HEK293T (cell line): Measurements from ENCODE around the gene EFHC1.

Source experiments
- BHLHE40 ChIP-seq: fragments of 450-650 bp; IDR thresholded peaks from 2 replicates; pipeline ENCODE4 v1.6.1; 2016; ENCODE audit warnings: mild to moderate bottlenecking, moderate library complexity, borderline replicate concordance
- ELF4 ChIP-seq: fragments of 450-650 bp; IDR thresholded peaks from 2 replicates; pipeline ENCODE4 v1.6.1; 2017; ENCODE audit warnings: antibody characterized with exemption
- FOXA1 ChIP-seq: fragments of 450-650 bp; IDR thresholded peaks from 2 replicates; pipeline ENCODE4 v1.6.1; 2016; ENCODE audit warnings: mild to moderate bottlenecking
- FOXK2 ChIP-seq: fragments of 450-650 bp; IDR thresholded peaks from 2 replicates; pipeline ENCODE4 v1.6.1; 2016; ENCODE audit warnings: mild to moderate bottlenecking
- HDGF ChIP-seq: fragments of 450-650 bp; IDR thresholded peaks from 2 replicates; pipeline ENCODE4 v1.6.1; 2017; ENCODE audit warnings: antibody characterized with exemption, borderline replicate concordance
- LEF1 ChIP-seq: fragments of 450-650 bp; IDR thresholded peaks from 2 replicates; pipeline ENCODE4 v1.6.1; 2017; ENCODE audit warnings: mild to moderate bottlenecking, borderline replicate concordance
- NFRKB ChIP-seq: fragments of 450-650 bp; IDR thresholded peaks from 2 replicates; pipeline ENCODE4 v1.6.1; 2016; ENCODE audit warnings: mild to moderate bottlenecking, moderate library complexity
- SP1 ChIP-seq: fragments of 450-650 bp; IDR thresholded peaks from 2 replicates; pipeline ENCODE4 v1.6.1; 2017
- SUZ12 ChIP-seq: fragments of 450-650 bp; IDR thresholded peaks from 2 replicates; pipeline ENCODE4 v1.6.1; 2016; ENCODE audit warnings: mild to moderate bottlenecking
- TARDBP ChIP-seq: fragments of 450-650 bp; IDR thresholded peaks from 2 replicates; pipeline ENCODE4 v1.6.1; 2016
- ZNF384 ChIP-seq: fragments of 450-650 bp; IDR thresholded peaks from 2 replicates; pipeline ENCODE4 v1.6.1; 2016
- TF ChIP-seq, protein P1 (sequence below): fragments of 450-650 bp; IDR thresholded peaks from 2 replicates; pipeline ENCODE4 v1.6.1; 2016

DNA sequence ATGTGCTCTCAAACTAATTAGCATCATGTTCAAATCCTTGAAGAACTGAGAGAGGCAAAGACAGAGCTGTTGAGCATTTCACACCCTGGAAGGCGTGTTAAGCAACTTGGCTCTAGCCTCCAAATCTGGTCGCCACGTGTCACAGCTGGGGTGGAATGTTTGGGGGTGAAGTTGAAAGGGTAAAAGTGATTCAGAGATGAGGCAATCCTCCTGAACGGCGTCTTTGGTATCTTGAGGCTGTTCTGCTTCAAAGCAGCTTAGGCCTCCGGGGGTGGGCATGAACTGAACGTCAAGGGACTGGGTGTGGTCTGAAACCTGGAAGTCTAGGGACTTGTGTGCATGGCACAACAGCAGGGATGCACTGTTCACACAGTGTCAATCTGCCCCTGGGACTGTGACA, 94.4 kb downstream of the EFHC1 start:
- TF ChIP-seq ELF4 = no peak
- TF ChIP-seq FOXK2 = no peak
- TF ChIP-seq NFRKB = no peak
- no peak for TF ChIP-seq TARDBP
- no peak for TF ChIP-seq ZNF384
- TF ChIP-seq, protein P1, sequence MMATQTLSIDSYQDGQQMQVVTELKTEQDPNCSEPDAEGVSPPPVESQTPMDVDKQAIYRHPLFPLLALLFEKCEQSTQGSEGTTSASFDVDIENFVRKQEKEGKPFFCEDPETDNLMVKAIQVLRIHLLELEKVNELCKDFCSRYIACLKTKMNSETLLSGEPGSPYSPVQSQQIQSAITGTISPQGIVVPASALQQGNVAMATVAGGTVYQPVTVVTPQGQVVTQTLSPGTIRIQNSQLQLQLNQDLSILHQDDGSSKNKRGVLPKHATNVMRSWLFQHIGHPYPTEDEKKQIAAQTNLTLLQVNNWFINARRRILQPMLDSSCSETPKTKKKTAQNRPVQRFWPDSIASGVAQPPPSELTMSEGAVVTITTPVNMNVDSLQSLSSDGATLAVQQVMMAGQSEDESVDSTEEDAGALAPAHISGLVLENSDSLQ = no peak
- TF ChIP-seq FOXA1 = no peak
- TF ChIP-seq SUZ12 = no peak
- TF ChIP-seq SP1 = no peak
- no peak for TF ChIP-seq BHLHE40
- TF ChIP-seq LEF1 = no peak
- no peak for TF ChIP-seq HDGF
